ENCODE data around the gene LKAAEAR1. TPM values are rescaled to one million over a fixed set of nuclear protein-coding genes. Genes with fewer than 3 reads are reported as not detected.
A peak's percentile ranks its signal among the peaks of the same experiment; 100 is the strongest.

The LKAAEAR1 gene
- total and polyA plus RNA-seq, 2 of the 13 experiments (the other 11 are each of a cell fraction or from before 2014, with no cell fraction given) = not detected

DNA sequence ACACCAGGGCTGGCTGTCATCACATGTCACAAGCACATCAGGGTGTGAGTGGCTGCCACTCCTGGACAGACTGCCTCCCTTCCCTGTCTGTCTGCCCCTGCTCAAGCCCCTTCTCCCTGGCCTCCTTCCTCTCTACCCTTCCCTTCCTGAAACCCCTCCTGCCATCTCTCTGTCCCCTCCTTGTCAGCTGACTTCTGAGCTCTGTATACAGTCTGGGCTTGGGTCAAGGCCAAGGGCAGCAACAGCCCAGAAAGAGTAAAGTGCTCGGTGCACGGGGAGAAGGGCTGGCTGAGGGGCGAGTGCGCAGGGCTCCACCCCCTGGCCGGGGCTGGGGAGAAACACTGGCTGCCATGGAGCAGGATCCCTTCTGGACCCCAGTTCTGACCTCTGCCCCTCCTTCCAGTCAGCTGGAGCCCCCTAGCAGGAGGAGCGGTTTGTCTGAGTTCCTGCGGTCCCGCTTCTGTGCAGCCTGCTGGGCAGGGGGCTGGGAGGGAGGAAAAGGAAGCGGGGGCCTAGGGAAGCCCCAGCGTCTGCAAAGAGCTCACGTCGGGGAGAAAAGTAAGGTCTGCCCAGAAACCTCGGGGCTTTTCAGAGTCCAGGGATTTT is 2.0 kb downstream of the LKAAEAR1 start (continued):
- TF ChIP-seq, protein P1, sequence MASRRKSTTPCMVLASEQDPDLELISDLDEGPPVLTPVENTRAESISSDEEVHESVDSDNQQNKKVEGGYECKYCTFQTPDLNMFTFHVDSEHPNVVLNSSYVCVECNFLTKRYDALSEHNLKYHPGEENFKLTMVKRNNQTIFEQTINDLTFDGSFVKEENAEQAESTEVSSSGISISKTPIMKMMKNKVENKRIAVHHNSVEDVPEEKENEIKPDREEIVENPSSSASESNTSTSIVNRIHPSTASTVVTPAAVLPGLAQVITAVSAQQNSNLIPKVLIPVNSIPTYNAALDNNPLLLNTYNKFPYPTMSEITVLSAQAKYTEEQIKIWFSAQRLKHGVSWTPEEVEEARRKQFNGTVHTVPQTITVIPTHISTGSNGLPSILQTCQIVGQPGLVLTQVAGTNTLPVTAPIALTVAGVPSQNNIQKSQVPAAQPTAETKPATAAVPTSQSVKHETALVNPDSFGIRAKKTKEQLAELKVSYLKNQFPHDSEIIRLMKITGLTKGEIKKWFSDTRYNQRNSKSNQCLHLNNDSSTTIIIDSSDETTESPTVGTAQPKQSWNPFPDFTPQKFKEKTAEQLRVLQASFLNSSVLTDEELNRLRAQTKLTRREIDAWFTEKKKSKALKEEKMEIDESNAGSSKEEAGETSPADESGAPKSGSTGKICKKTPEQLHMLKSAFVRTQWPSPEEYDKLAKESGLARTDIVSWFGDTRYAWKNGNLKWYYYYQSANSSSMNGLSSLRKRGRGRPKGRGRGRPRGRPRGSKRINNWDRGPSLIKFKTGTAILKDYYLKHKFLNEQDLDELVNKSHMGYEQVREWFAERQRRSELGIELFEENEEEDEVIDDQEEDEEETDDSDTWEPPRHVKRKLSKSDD (CRISPR knock-in tag; IDR thresholded peaks at IDR 0.05; ENCODE audit: low read depth) = no peak
- TF ChIP-seq, protein P2, sequence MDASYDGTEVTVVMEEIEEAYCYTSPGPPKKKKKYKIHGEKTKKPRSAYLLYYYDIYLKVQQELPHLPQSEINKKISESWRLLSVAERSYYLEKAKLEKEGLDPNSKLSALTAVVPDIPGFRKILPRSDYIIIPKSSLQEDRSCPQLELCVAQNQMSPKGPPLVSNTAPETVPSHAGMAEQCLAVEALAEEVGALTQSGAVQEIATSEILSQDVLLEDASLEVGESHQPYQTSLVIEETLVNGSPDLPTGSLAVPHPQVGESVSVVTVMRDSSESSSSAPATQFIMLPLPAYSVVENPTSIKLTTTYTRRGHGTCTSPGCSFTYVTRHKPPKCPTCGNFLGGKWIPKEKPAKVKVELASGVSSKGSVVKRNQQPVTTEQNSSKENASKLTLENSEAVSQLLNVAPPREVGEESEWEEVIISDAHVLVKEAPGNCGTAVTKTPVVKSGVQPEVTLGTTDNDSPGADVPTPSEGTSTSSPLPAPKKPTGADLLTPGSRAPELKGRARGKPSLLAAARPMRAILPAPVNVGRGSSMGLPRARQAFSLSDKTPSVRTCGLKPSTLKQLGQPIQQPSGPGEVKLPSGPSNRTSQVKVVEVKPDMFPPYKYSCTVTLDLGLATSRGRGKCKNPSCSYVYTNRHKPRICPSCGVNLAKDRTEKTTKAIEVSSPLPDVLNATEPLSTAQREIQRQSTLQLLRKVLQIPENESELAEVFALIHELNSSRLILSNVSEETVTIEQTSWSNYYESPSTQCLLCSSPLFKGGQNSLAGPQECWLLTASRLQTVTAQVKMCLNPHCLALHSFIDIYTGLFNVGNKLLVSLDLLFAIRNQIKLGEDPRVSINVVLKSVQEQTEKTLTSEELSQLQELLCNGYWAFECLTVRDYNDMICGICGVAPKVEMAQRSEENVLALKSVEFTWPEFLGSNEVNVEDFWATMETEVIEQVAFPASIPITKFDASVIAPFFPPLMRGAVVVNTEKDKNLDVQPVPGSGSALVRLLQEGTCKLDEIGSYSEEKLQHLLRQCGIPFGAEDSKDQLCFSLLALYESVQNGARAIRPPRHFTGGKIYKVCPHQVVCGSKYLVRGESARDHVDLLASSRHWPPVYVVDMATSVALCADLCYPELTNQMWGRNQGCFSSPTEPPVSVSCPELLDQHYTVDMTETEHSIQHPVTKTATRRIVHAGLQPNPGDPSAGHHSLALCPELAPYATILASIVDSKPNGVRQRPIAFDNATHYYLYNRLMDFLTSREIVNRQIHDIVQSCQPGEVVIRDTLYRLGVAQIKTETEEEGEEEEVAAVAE (CRISPR knock-in tag; IDR thresholded peaks at IDR 0.05; ENCODE audit: borderline replicate concordance) = 0 out of 2 replicates have a peak, but pooled peaks have one; percentile 44
- TF ChIP-seq ATAD3A (CRISPR knock-in tag; IDR thresholded peaks at IDR 0.05) (no peak; the same call in 1 of the 2 replicates), ZNF207 (IDR thresholded peaks at IDR 0.05; ENCODE audit: borderline replicate concordance) (no peak), PPARG (CRISPR knock-in tag; conservative IDR thresholded peaks at IDR 0.05) (0 out of 2 replicates have a peak, but pooled peaks have one; percentile 54), SP2 (CRISPR knock-in tag; IDR thresholded peaks at IDR 0.05) (no peak), KAT8 (CRISPR knock-in tag; IDR thresholded peaks at IDR 0.05) (no peak), ZNF34 (CRISPR knock-in tag; IDR thresholded peaks at IDR 0.05; ENCODE audit: borderline replicate concordance) (no peak), MXD4 (CRISPR knock-in tag; IDR thresholded peaks at IDR 0.05) (no peak), ZNF136 (CRISPR knock-in tag; IDR thresholded peaks at IDR 0.05; ENCODE audit: low read depth) (no peak), JUN (CRISPR knock-in tag; IDR thresholded peaks at IDR 0.05) (no peak), GTF3A (CRISPR knock-in tag; conservative IDR thresholded peaks at IDR 0.05) (no peak), ZNF180 (CRISPR knock-in tag; IDR thresholded peaks at IDR 0.05; ENCODE audit: borderline replicate concordance, low read depth) (no peak), HOXA5 (CRISPR knock-in tag; IDR thresholded peaks at IDR 0.05) (no peak), ZNF33A (CRISPR knock-in tag; IDR thresholded peaks at IDR 0.05; ENCODE audit: borderline replicate concordance) (no peak), ZNF225 (CRISPR knock-in tag; IDR thresholded peaks at IDR 0.05) (no peak), ZNF670 (CRISPR knock-in tag; IDR thresholded peaks at IDR 0.05; ENCODE audit: borderline replicate concordance) (no peak), ZNF558 (CRISPR knock-in tag; IDR thresholded peaks at IDR 0.05; ENCODE audit: borderline replicate concordance) (no peak), CBX2 (IDR thresholded peaks at IDR 0.05; ENCODE audit: low read depth, low read length) (no peak), CBX2 (CRISPR knock-in tag; IDR thresholded peaks at IDR 0.05; ENCODE audit: low read depth) (no peak), ELF1 (CRISPR knock-in tag; IDR thresholded peaks at IDR 0.05) (0 out of 2 replicates have a peak, but pooled peaks have one; percentile 36)
- TF ChIP-seq, protein P3, sequence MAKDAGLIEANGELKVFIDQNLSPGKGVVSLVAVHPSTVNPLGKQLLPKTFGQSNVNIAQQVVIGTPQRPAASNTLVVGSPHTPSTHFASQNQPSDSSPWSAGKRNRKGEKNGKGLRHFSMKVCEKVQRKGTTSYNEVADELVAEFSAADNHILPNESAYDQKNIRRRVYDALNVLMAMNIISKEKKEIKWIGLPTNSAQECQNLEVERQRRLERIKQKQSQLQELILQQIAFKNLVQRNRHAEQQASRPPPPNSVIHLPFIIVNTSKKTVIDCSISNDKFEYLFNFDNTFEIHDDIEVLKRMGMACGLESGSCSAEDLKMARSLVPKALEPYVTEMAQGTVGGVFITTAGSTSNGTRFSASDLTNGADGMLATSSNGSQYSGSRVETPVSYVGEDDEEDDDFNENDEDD (CRISPR knock-in tag; IDR thresholded peaks at IDR 0.05; ENCODE audit: borderline replicate concordance) = no peak
- TF ChIP-seq, protein P4, sequence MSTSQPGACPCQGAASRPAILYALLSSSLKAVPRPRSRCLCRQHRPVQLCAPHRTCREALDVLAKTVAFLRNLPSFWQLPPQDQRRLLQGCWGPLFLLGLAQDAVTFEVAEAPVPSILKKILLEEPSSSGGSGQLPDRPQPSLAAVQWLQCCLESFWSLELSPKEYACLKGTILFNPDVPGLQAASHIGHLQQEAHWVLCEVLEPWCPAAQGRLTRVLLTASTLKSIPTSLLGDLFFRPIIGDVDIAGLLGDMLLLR (CRISPR knock-in tag; IDR thresholded peaks at IDR 0.05) = no peak

All from HepG2 (cell line).